LNCaP clone FGC (cell line): Measurements from ENCODE around the gene CPT1C.

ENCODE experiments used
- DNase-seq: peaks from one replicate; pipeline ENCODE4 v3.0.0-alpha.2; 2011; ENCODE audit warnings: low read depth
- H3K4me3 ChIP-seq: 2 replicates; pipeline ENCODE4 v1.5.1; 2011; ENCODE audit warnings: mild to moderate bottlenecking, low read depth, low read length, control low read depth
- CTCF ChIP-seq: IDR thresholded peaks from 2 replicates; pipeline ENCODE4 v1.5.1; 2012; ENCODE audit warnings: mild to moderate bottlenecking; ENCODE audit not compliant: control insufficient read depth, insufficient read depth; ENCODE audit errors: extremely low read depth

Gene CPT1C

GRCh38 chr19:49667473-49667872, 23.4 kb upstream of the CPT1C start:
- DNase-seq: no peak
- no peak for TF ChIP-seq CTCF
- H3K4me3 ChIP-seq: no peak overlapping the region

- no peak overlapping the region for H3K4me3 ChIP-seq
- no peak for TF ChIP-seq CTCF
- DNase-seq: no peak
These were observed 21.4 kb upstream of the CPT1C start for GRCh38 chr19:49669516-49669915.

GRCh38 chr19:49672131-49672919, 18.6 kb upstream of the CPT1C start:
- DNase-seq: no peak
- peak; percentile 96 for TF ChIP-seq CTCF
- H3K4me3 ChIP-seq: no peak overlapping the region

GRCh38 chr19:49676136-49676783, 14.7 kb upstream of the CPT1C start:
- peak; percentile 96 for DNase-seq
- no peak for TF ChIP-seq CTCF
- peak overlapping the region; percentile 99 for H3K4me3 ChIP-seq

GRCh38 chr19:49676784-49677230, 14.1 kb upstream of the CPT1C start:
- TF ChIP-seq CTCF: no peak

GRCh38 chr19:49677231-49677900, 13.6 kb upstream of the CPT1C start, which contains the start of gene PRMT1:
PRMT1 (plus strand) TSS chr19:49677271; CDS start chr19:49677281, 10 bp downstream.
- peak within 1 kb of the TSS; percentile 99 for H3K4me3 ChIP-seq
- DNase-seq: no peak
- no peak for TF ChIP-seq CTCF

More at GRCh38 chr19:49676784-49677230, 14.1 kb upstream of the CPT1C start:
- peak; percentile 100 for DNase-seq
- H3K4me3 ChIP-seq: peak overlapping the region; percentile 99
